ENCODE measurements around the gene MICAL1. TPM values are rescaled to one million over a fixed set of nuclear protein-coding genes. Genes with fewer than 3 reads are reported as not detected.

Gene MICAL1
- total and polyA plus RNA-seq, 10 of the 15 experiments (the other 5 are each of a cell fraction or from before 2014, with no cell fraction given): 0.32 to 71.6 (median 45.3) TPM

GRCh38 chr6:109458774-109459531 is 3.4 kb upstream of the MICAL1 start (continued):
- TF ChIP-seq EZH2 (IDR thresholded peaks at IDR 0.05; ENCODE audit: borderline replicate concordance, control insufficient read depth, low read depth, low read length) (no peak), MYB (IDR thresholded peaks at IDR 0.05; ENCODE audit: borderline replicate concordance, low read depth, low read length) (no peak), USF1 (IDR thresholded peaks at IDR 0.05; ENCODE audit: borderline replicate concordance, extremely low read length, insufficient read depth, low read depth, low read length) (peak; percentile 21), ZNF622 (IDR thresholded peaks at IDR 0.05) (no peak), SMAD1 (IDR thresholded peaks at IDR 0.05; ENCODE audit: low read depth, partially characterized antibody) (no peak), YY1 (IDR thresholded peaks at IDR 0.05; ENCODE audit: low read depth, low read length) (no peak), SREBF2 (IDR thresholded peaks at IDR 0.05; ENCODE audit: low read length) (no peak), BCLAF1 (IDR thresholded peaks at IDR 0.05) (no peak), JUNB (IDR thresholded peaks at IDR 0.05) (no peak), STAT1 (conservative IDR thresholded peaks at IDR 0.05) (no peak), POLR2AphosphoS5 (IDR thresholded peaks at IDR 0.05; ENCODE audit: low read length) (no peak), IKZF1 (conservative IDR thresholded peaks at IDR 0.05) (peak; percentile 74), POLR2AphosphoS2 (IDR thresholded peaks at IDR 0.05; ENCODE audit: low read depth, low read length) (0 out of 2 replicates have a peak, but pooled peaks have one; percentile 25), DPF2 (IDR thresholded peaks at IDR 0.05) (no peak), NR2C2 (IDR thresholded peaks at IDR 0.05; ENCODE audit: borderline replicate concordance, control insufficient read depth, insufficient read length, low read depth) (no peak), FOXK2 (IDR thresholded peaks at IDR 0.05) (no peak), MYC (IDR thresholded peaks at IDR 0.05; ENCODE audit: insufficient read depth, insufficient read length, insufficient replicate concordance, low read length, severe bottlenecking) (no peak), CEBPB (IDR thresholded peaks at IDR 0.05; ENCODE audit: borderline replicate concordance in 1 of 2, low read depth in 2 of 2, low read length in 2 of 2) (no peak)
- TF ChIP-seq, protein P1, sequence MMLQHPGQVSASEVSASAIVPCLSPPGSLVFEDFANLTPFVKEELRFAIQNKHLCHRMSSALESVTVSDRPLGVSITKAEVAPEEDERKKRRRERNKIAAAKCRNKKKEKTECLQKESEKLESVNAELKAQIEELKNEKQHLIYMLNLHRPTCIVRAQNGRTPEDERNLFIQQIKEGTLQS (IDR thresholded peaks at IDR 0.05; ENCODE audit: borderline replicate concordance, extremely low read depth, low read depth, low read length): 0 out of 2 replicates have a peak, but pooled peaks have one; percentile 6
- TF ChIP-seq, protein P2, sequence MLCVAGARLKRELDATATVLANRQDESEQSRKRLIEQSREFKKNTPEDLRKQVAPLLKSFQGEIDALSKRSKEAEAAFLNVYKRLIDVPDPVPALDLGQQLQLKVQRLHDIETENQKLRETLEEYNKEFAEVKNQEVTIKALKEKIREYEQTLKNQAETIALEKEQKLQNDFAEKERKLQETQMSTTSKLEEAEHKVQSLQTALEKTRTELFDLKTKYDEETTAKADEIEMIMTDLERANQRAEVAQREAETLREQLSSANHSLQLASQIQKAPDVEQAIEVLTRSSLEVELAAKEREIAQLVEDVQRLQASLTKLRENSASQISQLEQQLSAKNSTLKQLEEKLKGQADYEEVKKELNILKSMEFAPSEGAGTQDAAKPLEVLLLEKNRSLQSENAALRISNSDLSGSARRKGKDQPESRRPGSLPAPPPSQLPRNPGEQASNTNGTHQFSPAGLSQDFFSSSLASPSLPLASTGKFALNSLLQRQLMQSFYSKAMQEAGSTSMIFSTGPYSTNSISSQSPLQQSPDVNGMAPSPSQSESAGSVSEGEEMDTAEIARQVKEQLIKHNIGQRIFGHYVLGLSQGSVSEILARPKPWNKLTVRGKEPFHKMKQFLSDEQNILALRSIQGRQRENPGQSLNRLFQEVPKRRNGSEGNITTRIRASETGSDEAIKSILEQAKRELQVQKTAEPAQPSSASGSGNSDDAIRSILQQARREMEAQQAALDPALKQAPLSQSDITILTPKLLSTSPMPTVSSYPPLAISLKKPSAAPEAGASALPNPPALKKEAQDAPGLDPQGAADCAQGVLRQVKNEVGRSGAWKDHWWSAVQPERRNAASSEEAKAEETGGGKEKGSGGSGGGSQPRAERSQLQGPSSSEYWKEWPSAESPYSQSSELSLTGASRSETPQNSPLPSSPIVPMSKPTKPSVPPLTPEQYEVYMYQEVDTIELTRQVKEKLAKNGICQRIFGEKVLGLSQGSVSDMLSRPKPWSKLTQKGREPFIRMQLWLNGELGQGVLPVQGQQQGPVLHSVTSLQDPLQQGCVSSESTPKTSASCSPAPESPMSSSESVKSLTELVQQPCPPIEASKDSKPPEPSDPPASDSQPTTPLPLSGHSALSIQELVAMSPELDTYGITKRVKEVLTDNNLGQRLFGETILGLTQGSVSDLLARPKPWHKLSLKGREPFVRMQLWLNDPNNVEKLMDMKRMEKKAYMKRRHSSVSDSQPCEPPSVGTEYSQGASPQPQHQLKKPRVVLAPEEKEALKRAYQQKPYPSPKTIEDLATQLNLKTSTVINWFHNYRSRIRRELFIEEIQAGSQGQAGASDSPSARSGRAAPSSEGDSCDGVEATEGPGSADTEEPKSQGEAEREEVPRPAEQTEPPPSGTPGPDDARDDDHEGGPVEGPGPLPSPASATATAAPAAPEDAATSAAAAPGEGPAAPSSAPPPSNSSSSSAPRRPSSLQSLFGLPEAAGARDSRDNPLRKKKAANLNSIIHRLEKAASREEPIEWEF (IDR thresholded peaks at IDR 0.05; ENCODE audit: insufficient replicate concordance, low read depth, low read length): no peak

All from GM12878 (cell line).